ENCODE results near the gene PTCD1.

GRCh38 chr7:99485094-99485493, 46.5 kb upstream of the PTCD1 start:
- TF ChIP-seq CTCF (IDR thresholded peaks at IDR 0.05) (no peak), EZH2 (IDR thresholded peaks at IDR 0.05) (no peak), EZH2phosphoT487 (IDR thresholded peaks at IDR 0.05) (no peak)
